ENCODE data around the gene CDK1.
A peak's percentile ranks its signal among the peaks of the same experiment; 100 is the strongest.

DNA sequence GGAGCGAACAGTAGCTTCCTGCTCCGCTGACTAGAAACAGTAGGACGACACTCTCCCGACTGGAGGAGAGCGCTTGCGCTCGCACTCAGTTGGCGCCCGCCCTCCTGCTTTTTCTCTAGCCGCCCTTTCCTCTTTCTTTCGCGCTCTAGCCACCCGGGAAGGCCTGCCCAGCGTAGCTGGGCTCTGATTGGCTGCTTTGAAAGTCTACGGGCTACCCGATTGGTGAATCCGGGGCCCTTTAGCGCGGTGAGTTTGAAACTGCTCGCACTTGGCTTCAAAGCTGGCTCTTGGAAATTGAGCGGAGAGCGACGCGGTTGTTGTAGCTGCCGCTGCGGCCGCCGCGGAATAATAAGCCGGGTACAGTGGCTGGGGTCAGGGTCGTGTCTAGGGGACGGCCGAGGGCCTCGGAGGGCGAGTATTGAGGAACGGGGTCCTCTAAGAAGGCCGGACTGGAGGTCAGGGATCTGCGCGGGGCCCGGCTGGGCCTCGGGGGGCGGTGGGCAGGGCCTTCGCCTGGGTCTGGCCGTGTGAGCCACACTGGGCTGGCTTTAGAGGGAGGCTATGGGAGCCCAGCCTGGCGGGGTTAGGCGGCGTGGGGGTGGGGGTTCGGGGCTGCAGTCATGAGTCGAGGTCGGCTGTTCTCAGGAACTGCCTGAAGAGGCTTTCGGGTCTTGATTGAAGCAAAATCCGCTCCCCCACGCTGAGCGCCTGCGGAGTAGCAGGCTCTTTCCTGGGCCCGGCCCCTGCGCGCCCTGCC, at the start of gene CDK1:
- TF ChIP-seq CTCF (IDR thresholded peaks at IDR 0.05) (peak in 1 of 3 donors; percentile 11), POLR2A (IDR thresholded peaks at IDR 0.05) (no peak), POLR2AphosphoS5 (IDR thresholded peaks at IDR 0.05) (peak in 1 of 3 donors; percentile 30)
